ENCODE results near the gene CAMTA1.

- TF ChIP-seq CTCF (IDR thresholded peaks at IDR 0.05 in 2 of 3, conservative IDR thresholded peaks at IDR 0.05 in 1 of 3; ENCODE audit: insufficient read depth in 2 of 3, low read depth in 1 of 3, low read length in 3 of 3): no peak
- no peak for TF ChIP-seq ATF3 (IDR thresholded peaks at IDR 0.05)
- no peak for TF ChIP-seq ATF3 (CRISPR knock-in tag; conservative IDR thresholded peaks at IDR 0.05)
- TF ChIP-seq EP300 (IDR thresholded peaks at IDR 0.05; ENCODE audit: low read length): no peak
- TF ChIP-seq CBX5 (IDR thresholded peaks at IDR 0.05; ENCODE audit: borderline replicate concordance, low read depth): no peak
Observed at GRCh38 chr1:7672864-7673263, 887.6 kb downstream of the CAMTA1 start.
